HEK293 (cell line): ENCODE measurements around the gene PTPRN2.

Experiments
- CTCF ChIA-PET: fragments of 350-600 bp; formaldehyde crosslinking; extraction: SDS; loops from one replicate; lab custom pipeline; 2021; ENCODE audit warnings: antibody characterized with exemption; lab: Yijun Ruan, JAX
- POLR2A ChIA-PET: fragments of 300-600 bp; formaldehyde crosslinking; extraction: SDS; loops from one replicate; lab custom pipeline; 2020; ENCODE audit warnings: antibody characterized with exemption, inconsistent platforms; lab: Yijun Ruan, JAX
- H3K27ac ChIP-seq: fragments of 200-500 bp; sonication (Bioruptor generic); 2 replicates; pipeline ENCODE4 v1.5.1; 2014; ENCODE audit warnings: low read depth, low read length, control low read depth, inconsistent platforms; ENCODE audit errors: extremely low read depth
- H3K36me3 ChIP-seq, 2 experiments: fragments of 200-500 bp in 1 of 2; sonication (Bioruptor generic) in 1 of 2; 1 replicate in 1 of 2; 2 replicates in 1 of 2; pipeline ENCODE4 v1.5.1; 2014 to 2017; ENCODE audit warnings: inconsistent platforms in 2 of 2, low read length in 2 of 2; ENCODE audit not compliant: control insufficient read depth in 2 of 2, insufficient read depth in 1 of 2
- H3K4me1 ChIP-seq: fragments of 200-500 bp; sonication (Bioruptor generic); 2 replicates; pipeline ENCODE4 v1.5.1; 2014; ENCODE audit warnings: mild to moderate bottlenecking, low read length, inconsistent platforms; ENCODE audit not compliant: control insufficient read depth, insufficient read depth
- H3K4me3 ChIP-seq: 2 replicates; pipeline ENCODE4 v1.5.1; 2011; ENCODE audit warnings: low read depth, mild to moderate bottlenecking, control low read depth, low read length, moderate library complexity
- H3K9me3 ChIP-seq: fragments of 200-500 bp; sonication (Bioruptor generic); 2 replicates; pipeline ENCODE4 v1.5.1; 2014; ENCODE audit warnings: low read depth, low read length, inconsistent platforms; ENCODE audit not compliant: control insufficient read depth, insufficient read depth
- BCL6B ChIP-seq: fragments of 450-650 bp; formaldehyde crosslinking; IDR thresholded peaks from 2 replicates; pipeline ENCODE4 v1.5.1; 2017; ENCODE audit warnings: missing biosample characterization, missing genetic modification characterization
- EGR2 ChIP-seq: fragments of 450-650 bp; formaldehyde crosslinking; IDR thresholded peaks from 2 replicates; pipeline ENCODE4 v1.5.1; 2016; ENCODE audit warnings: low read depth, missing biosample characterization, missing genetic modification characterization
- GLIS2 ChIP-seq: fragments of 450-650 bp; formaldehyde crosslinking; IDR thresholded peaks from 2 replicates; pipeline ENCODE4 v1.5.1; 2016; ENCODE audit warnings: missing biosample characterization, missing genetic modification characterization
- MEIS1 ChIP-seq: sonication (generic); formaldehyde crosslinking; IDR thresholded peaks from 2 replicates; pipeline ENCODE4 v1.8.1; 2022; ENCODE audit warnings: missing genetic modification reagents, mild to moderate bottlenecking, borderline replicate concordance
- MYNN ChIP-seq: fragments of 450-650 bp; formaldehyde crosslinking; IDR thresholded peaks from 2 replicates; pipeline ENCODE4 v1.5.1; 2016; ENCODE audit warnings: missing biosample characterization, missing genetic modification characterization, borderline replicate concordance
- PBX3 ChIP-seq: sonication (generic); formaldehyde crosslinking; IDR thresholded peaks from 2 replicates; pipeline ENCODE4 v1.8.1; 2022; ENCODE audit warnings: mild to moderate bottlenecking, moderate library complexity, missing genetic modification reagents
- PRDM6 ChIP-seq: fragments of 450-650 bp; formaldehyde crosslinking; IDR thresholded peaks from 2 replicates; pipeline ENCODE4 v1.5.1; 2017; ENCODE audit warnings: missing biosample characterization, missing genetic modification characterization
- WT1 ChIP-seq: fragments of 450-650 bp; formaldehyde crosslinking; IDR thresholded peaks from 2 replicates; pipeline ENCODE4 v1.5.1; 2016; ENCODE audit warnings: missing biosample characterization, missing genetic modification characterization
- ZBTB26 ChIP-seq: fragments of 450-650 bp; formaldehyde crosslinking; optimal IDR thresholded peaks from 2 replicates; pipeline ENCODE3; 2016; ENCODE audit warnings: missing biosample characterization, mild to moderate bottlenecking, missing genetic modification characterization
- ZBTB6 ChIP-seq: fragments of 450-650 bp; formaldehyde crosslinking; IDR thresholded peaks from 2 replicates; pipeline ENCODE4 v1.5.1; 2017; ENCODE audit warnings: missing biosample characterization, missing genetic modification characterization
- ZNF10 ChIP-seq: fragments of 450-650 bp; formaldehyde crosslinking; IDR thresholded peaks from 2 replicates; pipeline ENCODE4 v1.5.1; 2017; ENCODE audit warnings: missing biosample characterization, missing genetic modification characterization
- ZNF112 ChIP-seq: fragments of 450-650 bp; formaldehyde crosslinking; IDR thresholded peaks from 2 replicates; pipeline ENCODE4 v1.5.0; 2017; ENCODE audit warnings: missing biosample characterization, missing genetic modification characterization
- ZNF114 ChIP-seq: fragments of 450-650 bp; formaldehyde crosslinking; IDR thresholded peaks from 2 replicates; pipeline ENCODE4 v1.5.0; 2017; ENCODE audit warnings: missing biosample characterization, missing genetic modification characterization
- ZNF121 ChIP-seq: fragments of 450-650 bp; formaldehyde crosslinking; IDR thresholded peaks from 2 replicates; pipeline ENCODE4 v1.5.1; 2016; ENCODE audit warnings: missing biosample characterization, missing genetic modification characterization
- ZNF148 ChIP-seq: fragments of 450-650 bp; formaldehyde crosslinking; IDR thresholded peaks from 2 replicates; pipeline ENCODE4 v1.5.0; 2017; ENCODE audit warnings: missing biosample characterization, missing genetic modification characterization, borderline replicate concordance
- ZNF169 ChIP-seq: fragments of 450-650 bp; formaldehyde crosslinking; IDR thresholded peaks from 2 replicates; pipeline ENCODE4 v1.5.1; 2016; ENCODE audit warnings: missing biosample characterization, missing genetic modification characterization
- ZNF26 ChIP-seq: fragments of 450-650 bp; formaldehyde crosslinking; IDR thresholded peaks from 2 replicates; pipeline ENCODE4 v1.5.1; 2016; ENCODE audit warnings: missing biosample characterization, missing genetic modification characterization
- ZNF274 ChIP-seq, 2 experiments: fragments of 200-500 bp in 1 of 2; fragments of 450-650 bp in 1 of 2; sonication (Bioruptor generic) in 1 of 2; formaldehyde crosslinking in 1 of 2; IDR thresholded peaks; 2 replicates each; pipeline versions ENCODE4 v1.5.1 to v1.6.1; 2014 to 2016; ENCODE audit warnings: borderline replicate concordance in 1 of 2, inconsistent platforms in 1 of 2, low read length in 1 of 2, missing biosample characterization in 1 of 2, missing genetic modification characterization in 1 of 2
- ZNF37A ChIP-seq: fragments of 450-650 bp; IDR thresholded peaks from 2 replicates; pipeline ENCODE4 v1.5.1; 2018; ENCODE audit warnings: missing biosample characterization, missing genetic modification characterization
- ZNF449 ChIP-seq: fragments of 450-650 bp; formaldehyde crosslinking; IDR thresholded peaks from 2 replicates; pipeline ENCODE4 v1.5.1; 2017; ENCODE audit warnings: missing biosample characterization, mild to moderate bottlenecking, missing genetic modification characterization, moderate library complexity
- ZNF48 ChIP-seq: fragments of 450-650 bp; formaldehyde crosslinking; IDR thresholded peaks from 2 replicates; pipeline ENCODE4 v1.5.1; 2016; ENCODE audit warnings: missing biosample characterization, missing genetic modification characterization
- ZNF549 ChIP-seq: fragments of 450-650 bp; IDR thresholded peaks from 2 replicates; pipeline ENCODE4 v1.5.1; 2018; ENCODE audit warnings: missing biosample characterization, missing genetic modification characterization, mild to moderate bottlenecking, inconsistent platforms, moderate library complexity
- ZNF776 ChIP-seq: fragments of 450-650 bp; formaldehyde crosslinking; IDR thresholded peaks from 2 replicates; pipeline ENCODE4 v1.5.0; 2017; ENCODE audit warnings: missing biosample characterization, missing genetic modification characterization, borderline replicate concordance
- ZNF791 ChIP-seq: fragments of 450-650 bp; formaldehyde crosslinking; IDR thresholded peaks from 2 replicates; pipeline ENCODE4 v1.5.1; 2016; ENCODE audit warnings: missing biosample characterization, missing genetic modification characterization

PTPRN2 gene

GRCh38 chr7:157898261-157898660 is 689.4 kb downstream of the PTPRN2 start:
- POLR2A ChIA-PET: no interaction called here
- H3K4me1 ChIP-seq: no peaks in the 10 kb centered on the region
- H3K36me3 ChIP-seq: no peaks in the 10 kb centered on the region
- H3K9me3 ChIP-seq: no peaks in the 10 kb centered on the region
- H3K4me3 ChIP-seq: no peak overlapping the region
- TF ChIP-seq ZNF37A (tag by site-specific recombination): no peak
- TF ChIP-seq GLIS2: no peak
- TF ChIP-seq ZNF776 (tag by site-specific recombination): no peak
- TF ChIP-seq ZNF26: no peak
- TF ChIP-seq ZNF274 (IDR thresholded peaks at IDR 0.05; ENCODE audit: low read length): no peak
- TF ChIP-seq ZNF274 (tag by site-specific recombination; IDR thresholded peaks at IDR 0.05; ENCODE audit: borderline replicate concordance): no peak
- no peak for TF ChIP-seq ZNF48 (tag by site-specific recombination)
- TF ChIP-seq ZNF10 (tag by site-specific recombination): no peak
- TF ChIP-seq PRDM6 (tag by site-specific recombination): no peak
- TF ChIP-seq ZNF549 (tag by site-specific recombination): no peak
- no peak for TF ChIP-seq ZBTB6 (tag by site-specific recombination)
- no peak for TF ChIP-seq ZNF169 (tag by site-specific recombination)
- no peak for TF ChIP-seq ZNF449 (tag by site-specific recombination)
- no peak for TF ChIP-seq BCL6B
- no peak for TF ChIP-seq MEIS1 (CRISPR knock-in tag)
- TF ChIP-seq ZNF791 (tag by site-specific recombination): no peak
- no peak for TF ChIP-seq ZNF112
- no peak for TF ChIP-seq WT1 (tag by site-specific recombination)
- H3K27ac ChIP-seq: no peak overlapping the region
- CTCF ChIA-PET: no interaction called here

- H3K36me3 ChIP-seq: no peaks in the 10 kb centered on the region
- no peak overlapping the region for H3K4me3 ChIP-seq
- no peaks in the 10 kb centered on the region for H3K4me1 ChIP-seq
- no peaks in the 10 kb centered on the region for H3K9me3 ChIP-seq
- POLR2A ChIA-PET: no interaction called here
- no peak overlapping the region for H3K27ac ChIP-seq
- CTCF ChIA-PET: interaction anchor here (0.6 kb wide), 1 partner anchor 779 kb away, joined by 3 read pairs; no protein-coding TSS in a partner anchor
- TF ChIP-seq ZNF148 (tag by site-specific recombination) (no peak), ZNF114 (no peak), ZBTB26 (tag by site-specific recombination) (peak; percentile 19), EGR2 (no peak), PBX3 (no peak), MYNN (tag by site-specific recombination) (no peak), ZNF121 (tag by site-specific recombination) (no peak)
Measured at GRCh38 chr7:157897681-157898080, 689.9 kb downstream of the PTPRN2 start.
